Measurements from ENCODE around the gene YKT6. TPM values are rescaled to one million over a fixed set of nuclear protein-coding genes. Genes with fewer than 3 reads are reported as not detected.
A peak's percentile ranks its signal among the peaks of the same experiment; 100 is the strongest.

Gene YKT6
- total and polyA plus RNA-seq, 4 donors: 48.0 to 115 (median 78.9) TPM

DNA sequence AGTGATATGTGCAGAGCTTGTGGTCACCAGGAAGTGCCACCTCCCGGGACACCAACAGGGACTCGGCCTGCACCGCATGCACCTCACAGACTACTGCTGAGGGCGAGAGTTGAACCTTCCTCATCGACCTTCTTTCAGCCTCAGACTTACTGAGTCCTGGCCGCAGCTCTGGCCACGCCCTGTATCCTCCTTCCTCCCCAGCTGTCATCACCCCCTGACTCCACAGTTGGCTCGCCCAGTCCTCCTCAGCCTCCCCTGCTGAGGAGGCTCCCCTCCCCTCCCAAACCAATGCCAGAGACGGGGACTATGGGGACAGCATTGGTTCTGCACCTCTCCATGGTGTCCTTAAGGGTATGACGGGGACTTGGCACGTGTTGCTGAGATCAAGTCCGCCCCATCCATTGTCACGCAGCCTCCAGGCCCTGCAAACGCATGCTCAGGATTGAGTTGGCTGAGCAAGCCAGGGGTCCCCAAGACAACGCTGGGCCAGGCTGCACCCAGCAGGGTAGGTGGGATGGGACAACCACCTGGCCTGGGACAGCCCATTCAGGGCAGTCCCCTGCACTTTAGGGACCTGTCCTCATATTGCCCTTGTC is 49.0 kb downstream of the YKT6 start:
- no peak for DNase-seq (ENCODE audit: low read depth in 4 of 6, low spot score in 6 of 6)
- H3K4me1 ChIP-seq (ENCODE audit: control insufficient read depth, insufficient read depth, low read length): no peaks in the 10 kb centered on the region
- no peak overlapping the region for H3K27ac ChIP-seq (ENCODE audit: low read depth, low read length)
- H3K4me3 ChIP-seq (ENCODE audit: low read depth, low read length): no peak overlapping the region
- 83% methylated on average over 15 of the region's 15 CpGs for WGBS (ENCODE audit: insufficient coverage)
- H3K27me3 ChIP-seq (ENCODE audit: control insufficient read depth, insufficient read depth, low read length): no peaks in the 10 kb centered on the region
- no peaks in the 10 kb centered on the region for H3K9me3 ChIP-seq (ENCODE audit: control insufficient read depth, insufficient read depth, low read length)
- H3K36me3 ChIP-seq (ENCODE audit: control insufficient read depth, insufficient read depth, low read length): peaks cover 35% of the 10 kb centered on the region

DNA sequence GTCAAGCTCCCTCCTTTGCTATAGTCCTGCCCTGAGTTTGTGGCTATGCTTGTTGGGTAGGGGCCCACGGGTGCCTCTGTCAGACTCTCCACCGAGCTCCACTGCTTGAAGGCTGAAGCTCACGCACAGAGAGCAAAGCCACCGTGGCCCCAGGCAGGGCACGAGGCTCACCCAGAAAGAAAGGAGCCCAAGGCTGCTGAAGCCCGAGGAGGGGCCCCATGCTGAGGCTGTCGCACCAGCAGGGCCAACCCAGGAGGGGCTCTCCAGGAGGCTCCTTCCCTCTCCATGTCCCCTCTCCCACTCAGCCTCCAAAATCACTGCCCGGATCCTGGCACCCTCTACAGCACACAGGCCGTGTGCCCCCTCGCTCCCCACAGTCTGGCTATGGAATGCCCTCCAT is 50.5 kb downstream of the YKT6 start:
- Histone ChIP-seq H3K4me3 (ENCODE audit: low read depth, low read length) (no peak overlapping the region), H3K9me3 (ENCODE audit: control insufficient read depth, insufficient read depth, low read length) (no peaks in the 10 kb centered on the region), H3K36me3 (ENCODE audit: control insufficient read depth, insufficient read depth, low read length) (peaks cover 42% of the 10 kb centered on the region), H3K27me3 (ENCODE audit: control insufficient read depth, insufficient read depth, low read length) (no peaks in the 10 kb centered on the region), H3K4me1 (ENCODE audit: control insufficient read depth, insufficient read depth, low read length) (no peaks in the 10 kb centered on the region), H3K27ac (ENCODE audit: low read depth, low read length) (no peak overlapping the region)
- 86% methylated on average over 7 of the region's 10 CpGs for WGBS (ENCODE audit: insufficient coverage)
- DNase-seq (ENCODE audit: low read depth in 4 of 6, low spot score in 6 of 6): no peak

DNA sequence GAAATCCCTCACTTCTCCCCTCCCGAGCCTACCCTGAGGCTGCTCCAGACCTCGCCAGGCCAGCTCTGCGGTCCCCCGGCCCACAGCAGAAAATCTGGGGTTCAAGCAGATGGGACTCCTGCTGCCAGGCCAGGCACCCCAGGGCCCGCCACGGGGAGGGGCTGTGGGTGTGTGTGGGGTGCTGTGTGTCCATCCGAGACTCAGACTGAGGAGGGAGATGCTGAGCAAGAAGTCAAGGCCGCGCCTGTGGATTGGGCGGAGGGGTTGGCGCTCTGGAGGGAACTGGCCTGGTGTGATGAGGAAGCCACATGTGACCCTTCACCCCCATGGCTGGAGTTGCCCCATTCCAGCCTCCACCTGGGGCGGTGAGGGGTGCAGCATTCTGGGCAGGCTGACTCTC is 51.1 kb downstream of the YKT6 start:
- Histone ChIP-seq H3K4me3 (ENCODE audit: low read depth, low read length) (no peak overlapping the region), H3K27me3 (ENCODE audit: control insufficient read depth, insufficient read depth, low read length) (no peaks in the 10 kb centered on the region), H3K27ac (ENCODE audit: low read depth, low read length) (no peak overlapping the region), H3K9me3 (ENCODE audit: control insufficient read depth, insufficient read depth, low read length) (no peaks in the 10 kb centered on the region), H3K4me1 (ENCODE audit: control insufficient read depth, insufficient read depth, low read length) (no peaks in the 10 kb centered on the region), H3K36me3 (ENCODE audit: control insufficient read depth, insufficient read depth, low read length) (peaks cover 44% of the 10 kb centered on the region)
- no peak for DNase-seq (ENCODE audit: low read depth in 4 of 6, low spot score in 6 of 6)
- WGBS (ENCODE audit: insufficient coverage): 85% methylated on average over 9 of the region's 12 CpGs

DNA sequence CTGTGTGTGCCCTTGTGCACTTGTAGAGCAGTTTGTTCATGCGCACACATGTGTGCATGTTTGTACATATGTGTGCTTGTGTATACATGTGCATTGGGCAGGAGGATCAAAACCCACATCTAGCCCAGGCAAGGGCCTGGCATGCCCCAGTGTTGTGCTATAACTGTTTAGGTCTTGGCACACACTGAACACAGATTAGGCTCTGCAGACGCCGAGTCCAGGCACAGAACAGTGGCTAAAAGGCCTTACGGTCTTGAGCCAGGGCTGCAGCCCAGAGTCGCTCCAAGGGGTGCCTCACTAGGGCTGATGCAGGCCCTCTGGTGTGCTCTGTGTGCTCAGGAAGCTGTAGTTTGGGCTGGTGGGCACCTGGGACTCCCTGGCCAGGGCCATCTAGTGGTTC is 55.7 kb downstream of the YKT6 start:
- Histone ChIP-seq H3K36me3 (ENCODE audit: control insufficient read depth, insufficient read depth, low read length) (peaks cover 56% of the 10 kb centered on the region), H3K27me3 (ENCODE audit: control insufficient read depth, insufficient read depth, low read length) (no peaks in the 10 kb centered on the region), H3K4me1 (ENCODE audit: control insufficient read depth, insufficient read depth, low read length) (peaks cover 31% of the 10 kb centered on the region), H3K9me3 (ENCODE audit: control insufficient read depth, insufficient read depth, low read length) (no peaks in the 10 kb centered on the region), H3K27ac (ENCODE audit: low read depth, low read length) (no peak overlapping the region), H3K4me3 (ENCODE audit: low read depth, low read length) (no peak overlapping the region)
- DNase-seq (ENCODE audit: low read depth in 4 of 6, low spot score in 6 of 6): no peak
- WGBS (ENCODE audit: insufficient coverage): 92% methylated on average over 5 of the region's 5 CpGs

DNA sequence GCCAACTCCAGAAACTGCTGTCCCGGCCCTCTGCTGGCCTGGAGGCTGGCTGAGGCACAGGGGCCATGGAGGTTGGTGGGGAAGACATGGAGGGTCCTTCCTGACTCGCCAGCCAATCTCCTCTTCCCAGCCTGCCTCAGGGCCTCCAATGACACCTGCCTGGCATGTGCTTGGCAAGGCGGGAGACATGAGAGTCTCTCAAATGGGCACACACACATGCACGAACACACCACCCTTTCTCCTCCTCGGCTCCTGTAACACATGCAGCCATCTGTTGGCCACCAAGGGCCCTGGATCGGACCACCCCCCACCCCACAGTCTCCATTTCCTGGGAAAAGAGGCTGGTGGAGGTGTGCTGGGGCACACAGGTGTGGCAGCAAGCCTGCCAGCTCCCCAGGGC is 56.4 kb downstream of the YKT6 start:
- Histone ChIP-seq H3K9me3 (ENCODE audit: control insufficient read depth, insufficient read depth, low read length) (no peaks in the 10 kb centered on the region), H3K27me3 (ENCODE audit: control insufficient read depth, insufficient read depth, low read length) (no peaks in the 10 kb centered on the region), H3K4me1 (ENCODE audit: control insufficient read depth, insufficient read depth, low read length) (peaks cover 31% of the 10 kb centered on the region), H3K27ac (ENCODE audit: low read depth, low read length) (no peak overlapping the region), H3K4me3 (ENCODE audit: low read depth, low read length) (no peak overlapping the region), H3K36me3 (ENCODE audit: control insufficient read depth, insufficient read depth, low read length) (peaks cover 54% of the 10 kb centered on the region)
- DNase-seq (ENCODE audit: low read depth in 4 of 6, low spot score in 6 of 6): no peak
- 100% methylated on average over 1 of the region's 6 CpGs for WGBS (ENCODE audit: insufficient coverage)

DNA sequence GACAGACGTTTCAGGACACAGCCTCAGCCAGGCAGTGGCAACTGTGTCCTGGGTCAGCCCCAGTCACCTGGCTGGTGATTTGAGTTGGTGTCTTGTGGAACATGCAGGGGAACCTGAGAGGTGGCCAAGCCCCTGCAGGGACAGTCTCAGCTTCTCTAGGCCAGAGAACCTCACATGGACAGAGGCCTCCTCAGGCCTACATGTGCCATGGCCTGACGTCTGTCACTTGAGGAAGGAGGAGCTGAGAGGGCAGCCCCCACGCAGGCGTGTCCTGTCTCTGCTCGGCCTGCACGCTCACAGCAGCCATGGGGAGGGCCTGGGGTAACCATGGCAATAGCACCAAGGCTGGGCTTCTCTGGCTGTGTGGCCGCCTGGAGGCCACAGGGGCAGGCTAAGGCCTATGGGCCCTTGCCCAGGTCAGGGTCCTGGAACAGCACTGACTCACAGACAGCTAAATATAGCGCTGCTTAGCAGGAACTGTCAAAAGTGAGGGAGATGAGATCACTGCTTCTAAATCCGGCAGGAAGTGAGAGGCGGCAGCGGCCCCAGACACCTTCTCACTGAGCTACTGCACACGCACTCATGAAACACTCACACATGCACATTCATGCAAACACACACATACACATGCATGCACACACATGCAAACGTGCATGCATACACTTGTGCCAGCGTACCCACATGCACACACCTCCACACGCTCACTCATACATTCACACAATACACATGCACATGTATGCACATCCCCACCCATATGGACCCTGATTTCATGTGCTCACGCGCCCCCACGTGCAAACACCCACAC is 57.0 kb downstream of the YKT6 start:
- Histone ChIP-seq H3K4me3 (ENCODE audit: low read depth, low read length) (no peak overlapping the region), H3K9me3 (ENCODE audit: control insufficient read depth, insufficient read depth, low read length) (no peaks in the 10 kb centered on the region), H3K27me3 (ENCODE audit: control insufficient read depth, insufficient read depth, low read length) (no peaks in the 10 kb centered on the region), H3K4me1 (ENCODE audit: control insufficient read depth, insufficient read depth, low read length) (peaks cover 31% of the 10 kb centered on the region), H3K36me3 (ENCODE audit: control insufficient read depth, insufficient read depth, low read length) (peaks cover 57% of the 10 kb centered on the region), H3K27ac (ENCODE audit: low read depth, low read length) (no peak overlapping the region)
- peak in 1 of 6 donors; percentile 51 for DNase-seq (ENCODE audit: low read depth in 4 of 6, low spot score in 6 of 6)
- 62% methylated on average over 18 of the region's 18 CpGs for WGBS (ENCODE audit: insufficient coverage)

DNA sequence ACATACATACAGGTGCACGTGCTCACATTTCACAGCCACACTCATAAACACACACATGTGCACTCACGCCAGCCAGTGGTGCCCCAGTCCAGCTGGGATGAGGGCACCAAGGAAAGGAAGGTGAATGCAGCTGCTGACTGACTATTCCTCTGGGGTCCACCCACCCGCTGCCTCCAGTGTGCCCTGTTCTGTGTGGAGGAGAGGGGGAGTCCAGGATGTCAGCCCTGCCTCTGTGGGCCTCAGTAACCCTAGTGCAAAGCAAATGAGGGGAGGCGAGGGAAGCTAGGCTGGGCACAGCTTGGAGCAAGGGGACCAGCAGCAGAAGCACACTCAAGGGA is 57.6 kb downstream of the YKT6 start:
- 95% methylated on average over 3 of the region's 4 CpGs for WGBS (ENCODE audit: insufficient coverage)
- Histone ChIP-seq H3K4me3 (ENCODE audit: low read depth, low read length) (no peak overlapping the region), H3K4me1 (ENCODE audit: control insufficient read depth, insufficient read depth, low read length) (peaks cover 31% of the 10 kb centered on the region), H3K36me3 (ENCODE audit: control insufficient read depth, insufficient read depth, low read length) (peaks cover 59% of the 10 kb centered on the region), H3K9me3 (ENCODE audit: control insufficient read depth, insufficient read depth, low read length) (no peaks in the 10 kb centered on the region), H3K27me3 (ENCODE audit: control insufficient read depth, insufficient read depth, low read length) (no peaks in the 10 kb centered on the region), H3K27ac (ENCODE audit: low read depth, low read length) (no peak overlapping the region)
- no peak for DNase-seq (ENCODE audit: low read depth in 4 of 6, low spot score in 6 of 6)

DNA sequence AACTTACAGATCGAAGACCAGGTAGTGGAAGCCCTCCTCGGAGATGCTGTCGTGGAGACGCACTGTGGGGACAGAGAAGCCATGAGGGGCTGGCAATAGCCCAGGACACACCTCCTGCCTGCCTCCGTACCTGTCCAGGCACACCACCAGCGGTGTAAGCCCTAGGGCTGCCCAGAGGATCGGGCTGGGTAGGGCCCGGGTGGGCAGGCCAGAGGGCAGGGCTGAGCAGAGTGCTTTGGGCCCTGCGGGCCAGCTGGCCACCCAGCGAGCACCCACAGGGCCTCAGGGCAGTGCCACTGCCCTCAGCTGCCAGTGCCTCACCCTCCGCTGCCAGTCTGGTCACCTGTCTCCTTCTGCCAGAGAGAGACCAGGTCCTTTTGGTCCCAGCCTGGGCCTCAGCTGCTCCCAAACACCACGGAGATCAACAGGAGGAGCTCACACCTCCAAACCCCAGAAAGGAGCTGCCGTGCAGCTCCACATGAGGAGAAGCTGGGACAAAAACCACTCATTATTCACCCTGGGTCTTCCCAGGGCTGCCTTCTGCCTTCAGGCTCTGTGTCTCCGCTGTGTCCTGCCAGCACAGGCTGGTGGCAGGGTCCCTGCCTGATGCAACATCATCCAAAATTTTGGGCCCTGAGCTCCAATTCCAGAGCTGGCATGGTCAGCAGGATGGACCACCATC is 58.2 kb downstream of the YKT6 start:
- Histone ChIP-seq H3K36me3 (ENCODE audit: control insufficient read depth, insufficient read depth, low read length) (peaks cover 59% of the 10 kb centered on the region), H3K27ac (ENCODE audit: low read depth, low read length) (no peak overlapping the region), H3K4me3 (ENCODE audit: low read depth, low read length) (no peak overlapping the region), H3K9me3 (ENCODE audit: control insufficient read depth, insufficient read depth, low read length) (no peaks in the 10 kb centered on the region), H3K27me3 (ENCODE audit: control insufficient read depth, insufficient read depth, low read length) (no peaks in the 10 kb centered on the region), H3K4me1 (ENCODE audit: control insufficient read depth, insufficient read depth, low read length) (peaks cover 35% of the 10 kb centered on the region)
- DNase-seq (ENCODE audit: low read depth in 4 of 6, low spot score in 6 of 6): no peak
- WGBS (ENCODE audit: insufficient coverage): 84% methylated on average over 14 of the region's 14 CpGs

DNA sequence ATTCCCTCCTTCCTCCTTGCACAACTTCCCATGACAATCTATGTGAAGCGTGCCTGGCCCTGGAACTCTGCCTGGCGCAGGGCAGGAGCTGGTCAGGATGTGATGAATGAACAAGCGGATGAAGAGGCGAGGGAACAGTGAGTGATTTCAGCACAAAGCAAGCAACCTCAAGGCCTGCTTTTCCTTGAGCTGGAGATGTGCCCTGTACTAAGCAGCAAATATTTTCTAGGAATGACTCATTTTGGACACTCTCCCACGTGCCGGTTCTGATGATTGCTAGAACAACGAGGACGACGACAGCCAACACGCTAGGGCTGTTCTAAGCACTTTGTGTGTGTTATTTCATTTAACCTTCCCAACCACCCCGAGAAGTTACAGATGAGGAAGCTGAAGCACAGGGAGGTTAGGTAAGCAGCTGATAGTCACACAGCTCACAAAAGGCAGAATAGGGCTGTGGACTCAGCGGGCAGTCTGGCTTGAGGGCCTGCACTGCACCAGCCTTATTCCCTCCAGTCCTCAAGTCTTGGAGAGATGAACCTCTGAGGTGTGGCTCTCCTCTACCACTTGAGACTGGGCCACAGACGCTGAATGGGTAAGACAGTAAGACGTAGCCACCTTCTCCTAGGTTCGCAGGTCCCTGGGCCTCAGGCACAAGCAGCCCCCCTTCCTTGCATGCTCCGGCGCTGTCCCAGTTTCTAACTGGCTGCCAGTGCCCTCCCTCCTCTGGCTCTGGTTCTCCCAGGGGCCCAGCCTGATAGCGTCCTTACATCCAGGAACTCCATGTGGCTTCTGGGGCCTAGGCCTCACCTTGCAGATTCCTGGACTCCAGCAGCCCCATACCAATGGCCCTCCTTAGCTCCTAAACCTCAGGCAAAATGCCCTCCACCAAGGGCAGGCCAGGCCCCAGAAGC is 59.0 kb downstream of the YKT6 start:
- H3K27me3 ChIP-seq (ENCODE audit: control insufficient read depth, insufficient read depth, low read length): no peaks in the 10 kb centered on the region
- no peak overlapping the region for H3K27ac ChIP-seq (ENCODE audit: low read depth, low read length)
- H3K36me3 ChIP-seq (ENCODE audit: control insufficient read depth, insufficient read depth, low read length): peaks cover 59% of the 10 kb centered on the region
- peaks cover 43% of the 10 kb centered on the region for H3K4me1 ChIP-seq (ENCODE audit: control insufficient read depth, insufficient read depth, low read length)
- peak in 2 of 6 donors; percentile 24 to 35 for DNase-seq (ENCODE audit: low read depth in 4 of 6, low spot score in 6 of 6)
- no peak overlapping the region for H3K4me3 ChIP-seq (ENCODE audit: low read depth, low read length)
- H3K9me3 ChIP-seq (ENCODE audit: control insufficient read depth, insufficient read depth, low read length): no peaks in the 10 kb centered on the region
- WGBS (ENCODE audit: insufficient coverage): 72% methylated on average over 13 of the region's 18 CpGs

All from spinal cord (tissue), 10 donors.